ENCODE results near the gene GALNT1. TPM values are rescaled to one million over a fixed set of nuclear protein-coding genes. Genes with fewer than 3 reads are reported as not detected.
A peak's percentile ranks its signal among the peaks of the same experiment; 100 is the strongest.
"Not testable (repeated sequence)": the region's sequence is repeated elsewhere in the genome, so short reads cannot be mapped to it uniquely, and the experiment has no call there.

The GALNT1 gene
- 62.6 and 71.3 TPM in 2 replicates for total RNA-seq (2014; rRNA removed; shearing (Covaris generic); ENCODE audit: low replicate concordance)

- Histone ChIP-seq H3K27me3 (no peaks in the 10 kb centered on the region), H3K36me3 (peaks cover 3% of the 10 kb centered on the region; the same call in 1 of the 2 replicates), H3K9me3 (peaks cover 2% of the 10 kb centered on the region; the same call in 1 of the 2 replicates), H3K4me3 (peak within 1 kb of the TSS; percentile 67)
- no peak for DNase-seq
These were observed at the start of gene GALNT1 for GRCh38 chr18:35581546-35581897. Gene GALNT1 (plus strand): TSS chr18:35581740. CDS start chr18:35654663, 72,923 bp downstream.

- Histone ChIP-seq H3K9me3 (peaks cover 9% of the 10 kb centered on the region), H3K36me3 (no peaks in the 10 kb centered on the region), H3K27me3 (no peaks in the 10 kb centered on the region), H3K4me3 (no peak overlapping the region)
- DNase-seq: no peak
These were observed 47.6 kb upstream of the GALNT1 start for GRCh38 chr18:35533916-35534405.

- no peak for DNase-seq
- Histone ChIP-seq H3K4me3 (no peak overlapping the region), H3K9me3 (peaks cover 12% of the 10 kb centered on the region), H3K27me3 (no peaks in the 10 kb centered on the region), H3K36me3 (no peaks in the 10 kb centered on the region)
These were observed 46.2 kb upstream of the GALNT1 start for GRCh38 chr18:35535297-35535696.

GRCh38 chr18:35542356-35542755, 39.2 kb upstream of the GALNT1 start:
- no peak for DNase-seq
- no peaks in the 10 kb centered on the region for H3K27me3 ChIP-seq
- peaks cover 3% of the 10 kb centered on the region; the same call in 1 of the 2 replicates for H3K9me3 ChIP-seq
- no peak overlapping the region for H3K4me3 ChIP-seq
- no peaks in the 10 kb centered on the region for H3K36me3 ChIP-seq

- Histone ChIP-seq H3K9me3 (no peaks in the 10 kb centered on the region), H3K36me3 (no peaks in the 10 kb centered on the region), H3K4me3 (no peak overlapping the region), H3K27me3 (no peaks in the 10 kb centered on the region)
- DNase-seq: no peak
These were observed 34.4 kb upstream of the GALNT1 start for GRCh38 chr18:35547008-35547605.

- Histone ChIP-seq H3K27me3 (no peaks in the 10 kb centered on the region), H3K36me3 (no peaks in the 10 kb centered on the region)
These were observed 32.0 kb upstream of the GALNT1 start for GRCh38 chr18:35549564-35549963.

GRCh38 chr18:35553300-35553699, 28.2 kb upstream of the GALNT1 start:
- H3K9me3 ChIP-seq: no peaks in the 10 kb centered on the region

More at GRCh38 chr18:35549564-35549963, 32.0 kb upstream of the GALNT1 start:
- no peaks in the 10 kb centered on the region for H3K9me3 ChIP-seq
- no peak for DNase-seq
- H3K4me3 ChIP-seq: no peak overlapping the region

GRCh38 chr18:35555538-35555937, 26.0 kb upstream of the GALNT1 start:
- not testable (repeated sequence) for H3K9me3 ChIP-seq, H3K4me3 ChIP-seq, H3K27me3 ChIP-seq, DNase-seq, H3K36me3 ChIP-seq

More at GRCh38 chr18:35553300-35553699, 28.2 kb upstream of the GALNT1 start:
- no peak for DNase-seq
- H3K27me3 ChIP-seq: no peaks in the 10 kb centered on the region
- H3K36me3 ChIP-seq: no peaks in the 10 kb centered on the region
- H3K4me3 ChIP-seq: no peak overlapping the region

GRCh38 chr18:35559867-35560266, 21.7 kb upstream of the GALNT1 start:
- H3K27me3 ChIP-seq: no peaks in the 10 kb centered on the region
- no peaks in the 10 kb centered on the region for H3K9me3 ChIP-seq
- no peak for DNase-seq
- no peak overlapping the region for H3K4me3 ChIP-seq
- H3K36me3 ChIP-seq: no peaks in the 10 kb centered on the region

- H3K27me3 ChIP-seq: no peaks in the 10 kb centered on the region
- no peak overlapping the region for H3K4me3 ChIP-seq
- no peaks in the 10 kb centered on the region for H3K36me3 ChIP-seq
- H3K9me3 ChIP-seq: no peaks in the 10 kb centered on the region
- no peak for DNase-seq
These were observed 16.6 kb upstream of the GALNT1 start for GRCh38 chr18:35564795-35565453.

- Histone ChIP-seq H3K9me3 (no peaks in the 10 kb centered on the region), H3K4me3 (no peak overlapping the region), H3K27me3 (no peaks in the 10 kb centered on the region), H3K36me3 (no peaks in the 10 kb centered on the region)
- no peak for DNase-seq
These were observed 15.5 kb upstream of the GALNT1 start for GRCh38 chr18:35566019-35566418.

- no peak for DNase-seq
- H3K9me3 ChIP-seq: no peaks in the 10 kb centered on the region
- no peak overlapping the region for H3K4me3 ChIP-seq
- H3K36me3 ChIP-seq: no peaks in the 10 kb centered on the region
- no peaks in the 10 kb centered on the region for H3K27me3 ChIP-seq
These were observed 11.4 kb upstream of the GALNT1 start for GRCh38 chr18:35570182-35570581.

- no peaks in the 10 kb centered on the region for H3K27me3 ChIP-seq
- no peaks in the 10 kb centered on the region for H3K9me3 ChIP-seq
- no peak overlapping the region for H3K4me3 ChIP-seq
- DNase-seq: no peak
- no peaks in the 10 kb centered on the region for H3K36me3 ChIP-seq
These were observed 10.4 kb upstream of the GALNT1 start for GRCh38 chr18:35571138-35571537.

- Histone ChIP-seq H3K9me3 (no peaks in the 10 kb centered on the region), H3K4me3 (no peak overlapping the region), H3K27me3 (no peaks in the 10 kb centered on the region), H3K36me3 (no peaks in the 10 kb centered on the region)
- DNase-seq: peak; percentile 9
These were observed 8.9 kb upstream of the GALNT1 start for GRCh38 chr18:35572644-35573043.

GRCh38 chr18:35573531-35573930, 8.0 kb upstream of the GALNT1 start:
- Histone ChIP-seq H3K9me3 (no peaks in the 10 kb centered on the region), H3K4me3 (no peak overlapping the region), H3K27me3 (no peaks in the 10 kb centered on the region), H3K36me3 (no peaks in the 10 kb centered on the region)
- no peak for DNase-seq

GRCh38 chr18:35576240-35576845, 5.2 kb upstream of the GALNT1 start:
- H3K36me3 ChIP-seq, H3K4me3 ChIP-seq, H3K9me3 ChIP-seq, H3K27me3 ChIP-seq, DNase-seq: not testable (repeated sequence)

- no peak overlapping the region for H3K4me3 ChIP-seq
- H3K36me3 ChIP-seq: no peaks in the 10 kb centered on the region
- no peaks in the 10 kb centered on the region for H3K9me3 ChIP-seq
- H3K27me3 ChIP-seq: no peaks in the 10 kb centered on the region
- DNase-seq: no peak
These were observed 4.3 kb upstream of the GALNT1 start for GRCh38 chr18:35577045-35577848.

All from MG63 (cell line).